Mucosa of descending colon (tissue), 3 donors: Measurements from ENCODE around the gene TRPM3. TPM values are rescaled to one million over a fixed set of nuclear protein-coding genes. Genes with fewer than 3 reads are reported as not detected.

ENCODE experiments used
- ATAC-seq: fragments of 200-7000 bp; cut with Tn5 transposase; one replicate; pipeline ENCODE4 v1.9.1; 2020; ENCODE audit warnings: mild to moderate bottlenecking, moderate library complexity
- DNase-seq, 3 donors: peaks; one replicate each; pipeline ENCODE4 v3.0.0-alpha.2; 2020
- H3K36me3 ChIP-seq: fragments of 200-600 bp; one replicate; pipeline ENCODE4 v1.8.0; 2021; ENCODE audit warnings: low read depth, mild to moderate bottlenecking
- H3K4me1 ChIP-seq: fragments of 200-600 bp; one replicate; pipeline ENCODE4 v1.8.0; 2021; ENCODE audit warnings: low read depth, mild to moderate bottlenecking
- H3K4me3 ChIP-seq: fragments of 200-600 bp; one replicate; pipeline ENCODE4 v1.8.0; 2021; ENCODE audit warnings: mild to moderate bottlenecking
- H3K9me3 ChIP-seq: fragments of 200-600 bp; one replicate; pipeline ENCODE4 v1.8.0; 2021; ENCODE audit warnings: mild to moderate bottlenecking
- intact Hi-C, 2 donors: fragments of 100-400 bp; cut with DNase I in 1 of 2; cut with micrococcal nuclease in 1 of 2; formaldehyde crosslinking; loops; one replicate each; pipeline versions ENCODE4 v1.11.0 to v1.11.1; 2022; cut with DNase I, micrococcal nuclease
- total RNA-seq, 3 donors: library from RNA; stranded (reverse); fragmentation: NEBNext Ultra II Directional in 2 of 3; extraction: Animal tissue kit (Norgen Biotek cat#: 25700) in 2 of 3; gene quantifications; one replicate each; pipeline versions ENCODE4 v1.2.1 to v1.2.4, GENCODE V29; 2021 to 2023
- TF ChIP-seq, protein P1 (sequence below): fragments of 200-600 bp; IDR thresholded peaks from one replicate; pipeline ENCODE4 v1.8.0; 2022; ENCODE audit warnings: antibody characterized with exemption, mild to moderate bottlenecking
- donor health status: DM: no; HTN: no; CAD: no; lungs with moderate emphysema.
- donor health status: DM: no; HTN: no; CAD: no.
- donor health status: DM: no; HTN: yes; CAD: no.

Gene TRPM3
- total RNA-seq, 3 donors from 2014 or later: 0.29 to 0.55 (median 0.51) TPM

- TF ChIP-seq, protein P1, sequence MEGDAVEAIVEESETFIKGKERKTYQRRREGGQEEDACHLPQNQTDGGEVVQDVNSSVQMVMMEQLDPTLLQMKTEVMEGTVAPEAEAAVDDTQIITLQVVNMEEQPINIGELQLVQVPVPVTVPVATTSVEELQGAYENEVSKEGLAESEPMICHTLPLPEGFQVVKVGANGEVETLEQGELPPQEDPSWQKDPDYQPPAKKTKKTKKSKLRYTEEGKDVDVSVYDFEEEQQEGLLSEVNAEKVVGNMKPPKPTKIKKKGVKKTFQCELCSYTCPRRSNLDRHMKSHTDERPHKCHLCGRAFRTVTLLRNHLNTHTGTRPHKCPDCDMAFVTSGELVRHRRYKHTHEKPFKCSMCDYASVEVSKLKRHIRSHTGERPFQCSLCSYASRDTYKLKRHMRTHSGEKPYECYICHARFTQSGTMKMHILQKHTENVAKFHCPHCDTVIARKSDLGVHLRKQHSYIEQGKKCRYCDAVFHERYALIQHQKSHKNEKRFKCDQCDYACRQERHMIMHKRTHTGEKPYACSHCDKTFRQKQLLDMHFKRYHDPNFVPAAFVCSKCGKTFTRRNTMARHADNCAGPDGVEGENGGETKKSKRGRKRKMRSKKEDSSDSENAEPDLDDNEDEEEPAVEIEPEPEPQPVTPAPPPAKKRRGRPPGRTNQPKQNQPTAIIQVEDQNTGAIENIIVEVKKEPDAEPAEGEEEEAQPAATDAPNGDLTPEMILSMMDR: no peak
- no peak for ATAC-seq
- Histone ChIP-seq H3K36me3 (no peaks in the 10 kb centered on the region), H3K4me3 (no peak overlapping the region), H3K4me1 (no peaks in the 10 kb centered on the region), H3K9me3 (no peaks in the 10 kb centered on the region)
- no peak for DNase-seq
- intact Hi-C loops: no loop called here
Observed at GRCh38 chr9:70616228-70616990, 505.0 kb downstream of the TRPM3 start.

- no peak for ATAC-seq
- H3K36me3 ChIP-seq: no peaks in the 10 kb centered on the region
- no peaks in the 10 kb centered on the region for H3K9me3 ChIP-seq
- H3K4me1 ChIP-seq: no peaks in the 10 kb centered on the region
- H3K4me3 ChIP-seq: no peak overlapping the region
- intact Hi-C loops: no loop called here
- no peak for DNase-seq
- TF ChIP-seq, protein P1: no peak
Observed at GRCh38 chr9:70615464-70616138, 505.8 kb downstream of the TRPM3 start.

DNA sequence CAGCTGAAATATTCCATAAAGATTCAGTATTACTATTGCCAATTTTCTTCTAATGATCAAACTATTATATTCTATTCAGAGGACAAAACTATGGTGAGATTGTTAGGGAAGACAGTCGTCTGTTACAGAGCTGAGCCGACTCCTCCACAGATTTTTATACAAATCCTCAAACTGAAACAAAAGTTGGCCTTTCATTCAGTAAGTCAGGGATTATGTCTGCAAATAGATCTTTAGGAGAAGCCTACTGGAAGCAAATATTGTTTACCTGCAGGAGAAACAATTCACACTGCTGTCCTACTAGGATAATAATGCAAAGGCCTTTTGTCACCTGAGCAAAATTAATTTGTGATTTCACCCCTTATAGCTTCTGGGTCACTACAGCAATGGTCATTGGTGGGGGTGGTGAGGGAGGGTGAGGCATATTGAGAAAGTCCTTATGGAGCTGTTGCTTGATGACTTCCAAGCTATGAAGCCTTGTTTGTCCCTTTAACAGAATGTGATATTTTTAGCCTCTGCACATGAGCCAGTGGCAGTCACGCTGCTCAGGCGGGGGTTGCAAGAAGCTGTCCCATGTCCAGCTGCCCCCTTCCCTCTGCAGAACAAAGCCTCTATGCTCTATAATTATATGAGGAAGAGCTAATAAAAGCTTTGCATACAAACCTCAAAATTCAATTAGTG, 506.5 kb downstream of the TRPM3 start:
- DNase-seq (no peak), ATAC-seq (no peak)
- intact Hi-C loops: no loop called here
- no peak overlapping the region for H3K4me3 ChIP-seq
- TF ChIP-seq, protein P1: no peak
- H3K36me3 ChIP-seq: no peaks in the 10 kb centered on the region
- no peaks in the 10 kb centered on the region for H3K9me3 ChIP-seq
- H3K4me1 ChIP-seq: no peaks in the 10 kb centered on the region

- Histone ChIP-seq H3K36me3 (no peaks in the 10 kb centered on the region), H3K9me3 (no peaks in the 10 kb centered on the region), H3K4me1 (no peaks in the 10 kb centered on the region), H3K4me3 (no peak overlapping the region)
- intact Hi-C loops: no loop called here
- ATAC-seq (no peak), DNase-seq (no peak)
- TF ChIP-seq, protein P1: no peak
Observed at GRCh38 chr9:70613024-70613768, 508.2 kb downstream of the TRPM3 start.

DNA sequence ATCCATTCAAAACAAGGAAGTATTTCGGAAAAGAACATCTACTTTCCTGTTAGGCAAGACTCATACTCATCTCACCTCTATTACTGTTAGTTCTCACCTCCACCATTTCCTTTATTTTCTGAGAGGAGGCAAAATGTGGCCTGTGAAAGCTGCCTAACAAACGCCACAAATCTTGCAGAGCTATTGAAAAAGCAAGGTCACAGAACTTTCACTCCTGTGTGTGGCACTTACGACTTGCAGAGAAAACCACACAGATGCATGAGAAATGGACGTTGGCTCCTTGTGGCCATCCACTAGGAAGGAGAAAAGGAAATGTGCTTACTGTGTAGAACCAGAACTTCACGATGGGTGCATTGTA, 511.2 kb downstream of the TRPM3 start:
- no peak overlapping the region for H3K4me3 ChIP-seq
- no peaks in the 10 kb centered on the region for H3K9me3 ChIP-seq
- TF ChIP-seq, protein P1: no peak
- no peaks in the 10 kb centered on the region for H3K36me3 ChIP-seq
- H3K4me1 ChIP-seq: no peaks in the 10 kb centered on the region
- ATAC-seq: no peak
- DNase-seq: no peak
- intact Hi-C loops: no loop called here
